ENCODE results near the gene SEC31A.
"Not testable (repeated sequence)": the region's sequence is repeated elsewhere in the genome, so short reads cannot be mapped to it uniquely, and the experiment has no call there.

Gene SEC31A

DNA sequence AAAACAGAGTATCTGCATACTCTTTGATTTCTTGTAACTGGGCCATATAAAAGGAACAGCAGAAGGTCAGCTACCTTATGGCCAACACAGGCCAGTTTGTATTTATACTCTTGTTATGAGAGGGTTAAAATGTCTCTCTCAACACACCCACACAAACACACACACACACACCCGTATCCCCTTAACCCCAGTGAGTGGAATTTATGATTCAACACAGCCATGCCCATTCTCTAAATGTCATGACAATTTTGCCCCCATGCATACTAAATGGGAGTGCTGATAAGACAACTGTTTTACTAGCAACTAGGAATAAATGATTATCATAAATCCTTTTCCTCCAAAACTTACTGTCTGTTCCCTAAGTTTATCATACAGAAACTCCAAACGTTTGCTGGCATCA is 70.3 kb downstream of the SEC31A start:
- TF ChIP-seq, protein P1, sequence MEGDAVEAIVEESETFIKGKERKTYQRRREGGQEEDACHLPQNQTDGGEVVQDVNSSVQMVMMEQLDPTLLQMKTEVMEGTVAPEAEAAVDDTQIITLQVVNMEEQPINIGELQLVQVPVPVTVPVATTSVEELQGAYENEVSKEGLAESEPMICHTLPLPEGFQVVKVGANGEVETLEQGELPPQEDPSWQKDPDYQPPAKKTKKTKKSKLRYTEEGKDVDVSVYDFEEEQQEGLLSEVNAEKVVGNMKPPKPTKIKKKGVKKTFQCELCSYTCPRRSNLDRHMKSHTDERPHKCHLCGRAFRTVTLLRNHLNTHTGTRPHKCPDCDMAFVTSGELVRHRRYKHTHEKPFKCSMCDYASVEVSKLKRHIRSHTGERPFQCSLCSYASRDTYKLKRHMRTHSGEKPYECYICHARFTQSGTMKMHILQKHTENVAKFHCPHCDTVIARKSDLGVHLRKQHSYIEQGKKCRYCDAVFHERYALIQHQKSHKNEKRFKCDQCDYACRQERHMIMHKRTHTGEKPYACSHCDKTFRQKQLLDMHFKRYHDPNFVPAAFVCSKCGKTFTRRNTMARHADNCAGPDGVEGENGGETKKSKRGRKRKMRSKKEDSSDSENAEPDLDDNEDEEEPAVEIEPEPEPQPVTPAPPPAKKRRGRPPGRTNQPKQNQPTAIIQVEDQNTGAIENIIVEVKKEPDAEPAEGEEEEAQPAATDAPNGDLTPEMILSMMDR (IDR thresholded peaks at IDR 0.05; ENCODE audit: insufficient read depth, low read length, poor library complexity, severe bottlenecking), result no peak
- Histone ChIP-seq H3K4me3 (replicated peaks; ENCODE audit: low read depth, low read length) (no peak overlapping the region), H3K36me3 (ENCODE audit: control insufficient read depth, insufficient read depth, low read length) (peaks cover 5% of the 10 kb centered on the region), H3K27me3 (replicated peaks; ENCODE audit: control insufficient read depth, insufficient read depth, low read length) (no peaks in the 10 kb centered on the region)
- no peak for DNase-seq (ENCODE audit: extremely low read depth, insufficient read length)

GRCh38 chr4:82818664-82819662 is 72.0 kb downstream of the SEC31A start:
- Histone ChIP-seq H3K27me3 (replicated peaks; ENCODE audit: control insufficient read depth, insufficient read depth, low read length) (no peaks in the 10 kb centered on the region), H3K4me3 (replicated peaks; ENCODE audit: low read depth, low read length) (no peak overlapping the region), H3K36me3 (ENCODE audit: control insufficient read depth, insufficient read depth, low read length) (peaks cover 3% of the 10 kb centered on the region)
- no peak for DNase-seq (ENCODE audit: extremely low read depth, insufficient read length)
- TF ChIP-seq, protein P1 (IDR thresholded peaks at IDR 0.05; ENCODE audit: insufficient read depth, low read length, poor library complexity, severe bottlenecking), result no peak

DNA sequence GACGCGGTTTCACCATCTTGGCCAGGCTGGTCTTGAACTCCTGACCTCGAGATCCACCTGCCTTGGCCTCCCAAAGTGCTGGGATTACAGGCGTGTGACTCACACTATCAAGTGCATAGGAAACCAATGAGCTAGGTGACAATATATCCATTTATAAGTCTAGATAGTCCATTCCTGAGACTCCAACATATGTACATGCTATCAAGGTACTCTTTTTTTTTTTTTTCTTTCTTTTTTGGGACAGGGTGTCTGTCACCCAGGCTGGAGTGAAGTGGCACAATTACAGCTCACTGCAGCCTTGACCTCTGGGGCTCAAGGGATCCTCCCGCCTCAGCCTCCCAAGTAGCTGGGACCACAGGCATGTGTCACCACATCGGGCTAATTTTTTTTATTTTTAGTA is 74.1 kb downstream of the SEC31A start:
- not testable (repeated sequence) for DNase-seq (ENCODE audit: extremely low read depth, insufficient read length); H3K27me3 ChIP-seq (replicated peaks; ENCODE audit: control insufficient read depth, insufficient read depth, low read length); H3K36me3 ChIP-seq (ENCODE audit: control insufficient read depth, insufficient read depth, low read length); H3K4me3 ChIP-seq (replicated peaks; ENCODE audit: low read depth, low read length)

DNA sequence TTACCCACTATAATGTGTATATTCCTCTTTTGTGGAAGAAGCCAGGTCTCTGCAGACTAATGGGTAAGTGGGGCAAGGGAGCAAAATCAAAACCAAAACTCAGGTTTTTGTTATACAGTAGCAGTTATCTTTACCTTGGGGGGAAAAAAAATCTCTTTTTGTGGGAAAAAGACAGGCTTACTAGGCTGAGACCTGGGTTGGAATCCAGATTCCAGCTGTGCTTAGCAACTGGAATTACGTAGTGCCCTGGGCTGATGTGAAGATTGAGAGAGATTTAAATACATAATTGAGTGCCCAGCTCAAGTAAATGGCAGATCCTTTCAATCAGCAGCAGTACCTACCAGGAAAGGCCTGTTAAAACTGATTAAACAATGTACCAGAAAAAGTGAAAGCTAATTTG is 76.9 kb downstream of the SEC31A start:
- H3K27me3 ChIP-seq (replicated peaks; ENCODE audit: control insufficient read depth, insufficient read depth, low read length), result no peaks in the 10 kb centered on the region
- H3K36me3 ChIP-seq (ENCODE audit: control insufficient read depth, insufficient read depth, low read length), result peaks cover 1% of the 10 kb centered on the region; the same call in 1 of the 2 replicates
- H3K4me3 ChIP-seq (replicated peaks; ENCODE audit: low read depth, low read length), result no peak overlapping the region
- TF ChIP-seq, protein P1 (IDR thresholded peaks at IDR 0.05; ENCODE audit: insufficient read depth, low read length, poor library complexity, severe bottlenecking), result no peak
- DNase-seq (ENCODE audit: extremely low read depth, insufficient read length), result no peak

GRCh38 chr4:82811838-82812341 is 79.1 kb downstream of the SEC31A start:
- DNase-seq (ENCODE audit: extremely low read depth, insufficient read length), result no peak
- TF ChIP-seq, protein P1 (IDR thresholded peaks at IDR 0.05; ENCODE audit: insufficient read depth, low read length, poor library complexity, severe bottlenecking), result no peak
- Histone ChIP-seq H3K36me3 (ENCODE audit: control insufficient read depth, insufficient read depth, low read length) (no peaks in the 10 kb centered on the region), H3K4me3 (replicated peaks; ENCODE audit: low read depth, low read length) (no peak overlapping the region), H3K27me3 (replicated peaks; ENCODE audit: control insufficient read depth, insufficient read depth, low read length) (no peaks in the 10 kb centered on the region)

DNA sequence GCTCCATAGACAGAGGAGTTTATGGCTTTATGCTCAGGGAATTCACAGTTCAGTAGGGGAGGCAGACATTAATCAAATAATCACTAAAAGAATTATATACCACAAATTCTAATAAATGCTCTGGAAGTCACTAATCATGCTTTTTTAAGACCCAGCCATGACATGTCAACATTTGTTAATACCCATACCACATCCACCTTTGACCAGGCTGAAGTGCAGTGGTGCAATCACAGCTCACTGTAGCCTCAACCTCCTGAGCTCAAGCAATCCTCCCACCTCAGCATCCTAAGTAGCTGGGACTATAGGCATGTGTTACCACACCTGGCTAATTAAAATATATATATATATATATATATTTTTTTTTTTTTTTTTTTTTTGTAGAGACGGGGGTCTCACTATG is 79.6 kb downstream of the SEC31A start:
- Histone ChIP-seq H3K27me3 (replicated peaks; ENCODE audit: control insufficient read depth, insufficient read depth, low read length) (no peaks in the 10 kb centered on the region), H3K36me3 (ENCODE audit: control insufficient read depth, insufficient read depth, low read length) (no peaks in the 10 kb centered on the region), H3K4me3 (replicated peaks; ENCODE audit: low read depth, low read length) (no peak overlapping the region)

More for the DNA sequence above, 79.6 kb downstream of the SEC31A start:
- DNase-seq (ENCODE audit: extremely low read depth, insufficient read length), result no peak
- TF ChIP-seq, protein P1 (IDR thresholded peaks at IDR 0.05; ENCODE audit: insufficient read depth, low read length, poor library complexity, severe bottlenecking), result no peak

Measured in GM06990 (cell line).